ENCODE results near the gene WDR53. TPM values are rescaled to one million over a fixed set of nuclear protein-coding genes. Genes with fewer than 3 reads are reported as not detected.
"Not testable (repeated sequence)": the region's sequence is repeated elsewhere in the genome, so short reads cannot be mapped to it uniquely, and the experiment has no call there.

WDR53 gene
- polyA plus RNA-seq, 3 donors: 20.0 to 23.7 (median 20.3) TPM

- DNase-seq (ENCODE audit: low read depth in 3 of 3, low spot score in 2 of 3): no peak
These were observed 8.5 kb downstream of the WDR53 start for GRCh38 chr3:196559826-196560225.

GRCh38 chr3:196558476-196558875 lies 9.9 kb downstream of the WDR53 start:
- no peak for DNase-seq (ENCODE audit: low read depth in 3 of 3, low spot score in 2 of 3)

GRCh38 chr3:196557236-196557635 lies 11.1 kb downstream of the WDR53 start:
- no peak for DNase-seq (ENCODE audit: low read depth in 3 of 3, low spot score in 2 of 3)

GRCh38 chr3:196555295-196555694 lies 13.1 kb downstream of the WDR53 start:
- no peak for DNase-seq (ENCODE audit: low read depth in 3 of 3, low spot score in 2 of 3)

- DNase-seq (ENCODE audit: low read depth in 3 of 3, low spot score in 2 of 3): no peak
These were observed 14.1 kb downstream of the WDR53 start for GRCh38 chr3:196554205-196554604.

- no peak for DNase-seq (ENCODE audit: low read depth in 3 of 3, low spot score in 2 of 3)
These were observed 14.8 kb downstream of the WDR53 start for GRCh38 chr3:196553551-196553950.

- no peak for DNase-seq (ENCODE audit: low read depth in 3 of 3, low spot score in 2 of 3)
These were observed 16.1 kb downstream of the WDR53 start for GRCh38 chr3:196552253-196552652.

- not testable (repeated sequence) for DNase-seq (ENCODE audit: low read depth in 3 of 3, low spot score in 2 of 3)
These were observed 18.2 kb downstream of the WDR53 start for GRCh38 chr3:196550172-196550571.

- not testable (repeated sequence) for DNase-seq (ENCODE audit: low read depth in 3 of 3, low spot score in 2 of 3)
These were observed 19.0 kb downstream of the WDR53 start for GRCh38 chr3:196549312-196549711.

- no peak for DNase-seq (ENCODE audit: low read depth in 3 of 3, low spot score in 2 of 3)
These were observed 21.3 kb downstream of the WDR53 start for GRCh38 chr3:196547067-196547466.

- DNase-seq (ENCODE audit: low read depth in 3 of 3, low spot score in 2 of 3): no peak
These were observed 21.8 kb downstream of the WDR53 start for GRCh38 chr3:196546537-196546936.

- no peak for DNase-seq (ENCODE audit: low read depth in 3 of 3, low spot score in 2 of 3)
These were observed 23.8 kb downstream of the WDR53 start for GRCh38 chr3:196544491-196544992.

- DNase-seq (ENCODE audit: low read depth in 3 of 3, low spot score in 2 of 3): no peak
These were observed 26.5 kb downstream of the WDR53 start for GRCh38 chr3:196541684-196542445.

GRCh38 chr3:196537319-196537984 lies 30.9 kb downstream of the WDR53 start:
- DNase-seq (ENCODE audit: low read depth in 3 of 3, low spot score in 2 of 3): peak in 1 of 3 donors; percentile 5

- DNase-seq (ENCODE audit: low read depth in 3 of 3, low spot score in 2 of 3): no peak
These were observed 35.1 kb downstream of the WDR53 start for GRCh38 chr3:196533260-196533681.

GRCh38 chr3:196531418-196531817 lies 36.9 kb downstream of the WDR53 start:
- no peak for DNase-seq (ENCODE audit: low read depth in 3 of 3, low spot score in 2 of 3)

- DNase-seq (ENCODE audit: low read depth in 3 of 3, low spot score in 2 of 3): peak; percentile 36 to 73 (median 49)
These were observed 39.6 kb downstream of the WDR53 start for GRCh38 chr3:196528639-196529233.

GRCh38 chr3:196525141-196525540 lies 43.2 kb downstream of the WDR53 start:
- no peak for DNase-seq (ENCODE audit: low read depth in 3 of 3, low spot score in 2 of 3)

- no peak for DNase-seq (ENCODE audit: low read depth in 3 of 3, low spot score in 2 of 3)
These were observed 43.8 kb downstream of the WDR53 start for GRCh38 chr3:196524527-196524926.

GRCh38 chr3:196523841-196524240 lies 44.5 kb downstream of the WDR53 start:
- DNase-seq (ENCODE audit: low read depth in 3 of 3, low spot score in 2 of 3): no peak

GRCh38 chr3:196521291-196521690 lies 47.1 kb downstream of the WDR53 start:
- not testable (repeated sequence) for DNase-seq (ENCODE audit: low read depth in 3 of 3, low spot score in 2 of 3)

GRCh38 chr3:196519718-196520082 lies 48.7 kb downstream of the WDR53 start:
- no peak for DNase-seq (ENCODE audit: low read depth in 3 of 3, low spot score in 2 of 3)
